H1 (cell line): ENCODE measurements around the gene SCN3A. TPM values are rescaled to one million over a fixed set of nuclear protein-coding genes. Genes with fewer than 3 reads are reported as not detected.

ENCODE experiments used
- ATF2 ChIP-seq: IDR thresholded peaks from 2 replicates; pipeline ENCODE4 v1.6.1; 2012; ENCODE audit warnings: low read length, inconsistent platforms
- CHD7 ChIP-seq: fragments of 300-600 bp; sonication (generic); IDR thresholded peaks from 2 replicates; pipeline ENCODE4 v1.7.1; 2012; ENCODE audit warnings: low read length, moderate library complexity, mild to moderate bottlenecking, inconsistent platforms; ENCODE audit not compliant: insufficient replicate concordance
- GABPA ChIP-seq: IDR thresholded peaks from 2 replicates; pipeline ENCODE4 v1.6.1; 2011; ENCODE audit warnings: mild to moderate bottlenecking, low read length, moderate library complexity, borderline replicate concordance; ENCODE audit not compliant: insufficient read depth
- POU5F1 ChIP-seq: IDR thresholded peaks from 2 replicates; pipeline ENCODE4 v1.6.1; 2011; ENCODE audit warnings: low read depth, mild to moderate bottlenecking, low read length, moderate library complexity
- SP1 ChIP-seq: IDR thresholded peaks from 2 replicates; pipeline ENCODE4 v1.6.1; 2011; ENCODE audit warnings: low read depth, low read length
- TCF12 ChIP-seq: IDR thresholded peaks from 2 replicates; pipeline ENCODE4 v1.6.1; 2011; ENCODE audit warnings: low read depth, mild to moderate bottlenecking, low read length
- YY1 ChIP-seq: IDR thresholded peaks from 2 replicates; pipeline ENCODE4 v1.6.1; 2011; ENCODE audit warnings: low read depth, mild to moderate bottlenecking, low read length
- polyA plus RNA-seq, 7 experiments: library from polyadenylated mRNA; depleted of rRNA in 3 of 7; stranded (reverse) in 5 of 7; unstranded in 2 of 7; fragments of >200 nt in 5 of 7; fragments of 200-250 nt in 2 of 7; gene quantifications; 1 replicate in 5 of 7; 2 replicates in 1 of 7; 4 replicates in 1 of 7; pipeline versions ENCODE4 v1.2.1 to v1.2.3, GENCODE V29; 2011 to 2013; ENCODE audit warnings: missing spikeins in 2 of 7, mixed read lengths in 2 of 7
- total RNA-seq: library from RNA; stranded (reverse); fragmentation: NEBNext Ultra II Directional; extraction: Animal tissue kit (Norgen Biotek cat#: 25700); gene quantifications from 2 replicates; pipeline ENCODE4 v1.2.1, GENCODE V29; 2021

The SCN3A gene
- total and polyA plus RNA-seq, 2 of the 8 experiments (the other 6 are each of a cell fraction or from before 2014, with no cell fraction given): 0.02 TPM; not detected in 1

GRCh38 chr2:165112789-165113188 is 91.1 kb downstream of the SCN3A start (continued):
- TF ChIP-seq CHD7: no peak
- TF ChIP-seq YY1: no peak
- no peak for TF ChIP-seq GABPA
- no peak for TF ChIP-seq POU5F1
- no peak for TF ChIP-seq TCF12
- TF ChIP-seq ATF2: no peak
- TF ChIP-seq SP1: no peak
